ENCODE results near the gene CCDC92B.
"Not testable (repeated sequence)": the region's sequence is repeated elsewhere in the genome, so short reads cannot be mapped to it uniquely, and the experiment has no call there.

CCDC92B gene

GRCh38 chr17:2749058-2749783, at the start of gene CCDC92B:
Gene CCDC92B (minus strand): TSS chr17:2749652. CDS start chr17:2735145, 14,507 bp downstream.
- no peak for DNase-seq

GRCh38 chr17:2798678-2799077, 49.2 kb upstream of the CCDC92B start:
- DNase-seq = no peak

GRCh38 chr17:2798188-2798587, 48.7 kb upstream of the CCDC92B start:
- no peak for DNase-seq

- DNase-seq = no peak
These were observed 48.2 kb upstream of the CCDC92B start for GRCh38 chr17:2797637-2798036.

- DNase-seq = no peak
These were observed 47.8 kb upstream of the CCDC92B start for GRCh38 chr17:2797226-2797625.

- DNase-seq = peak; percentile 63 to 66
These were observed 47.0 kb upstream of the CCDC92B start, which contains the start of gene RAP1GAP2 for GRCh38 chr17:2796164-2797125. Gene RAP1GAP2 (plus strand): TSS chr17:2796438. CDS start chr17:2796528, 90 bp downstream.

GRCh38 chr17:2795441-2796163, 46.1 kb upstream of the CCDC92B start:
- DNase-seq = no peak

DNA sequence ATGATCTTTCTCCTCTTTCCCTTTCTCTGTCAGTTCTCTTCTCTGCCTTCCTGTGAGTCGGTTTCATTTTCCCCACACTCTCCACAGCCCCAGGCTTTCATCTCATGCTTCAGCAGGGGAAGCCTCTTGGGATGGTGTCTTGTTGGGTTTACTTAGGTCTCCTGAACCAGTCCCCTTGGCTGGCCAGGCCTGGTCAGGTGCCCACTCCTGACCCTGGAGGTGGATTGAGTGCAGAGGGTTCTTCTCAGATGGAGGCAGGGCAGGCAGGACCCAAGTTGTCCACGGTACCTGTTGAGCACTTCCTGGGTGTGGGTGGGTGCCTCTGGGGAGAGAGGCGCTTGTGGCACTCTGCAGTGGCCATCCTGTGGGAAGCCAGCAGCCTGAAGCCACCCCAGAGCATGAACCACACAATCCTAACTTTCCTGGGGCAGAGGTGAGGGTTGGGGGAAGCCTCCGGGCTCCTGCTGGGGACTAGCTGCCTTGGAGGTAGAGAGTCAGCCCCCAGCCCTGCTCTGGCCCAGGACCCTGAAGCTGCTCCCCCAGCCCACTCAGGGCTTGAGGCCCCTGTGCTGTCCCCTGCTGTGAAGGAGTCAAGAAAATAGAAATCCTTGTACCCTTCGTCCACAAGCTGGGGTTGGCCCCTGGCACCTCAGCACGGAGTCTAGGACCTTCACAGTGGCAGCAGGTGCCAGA, 44.8 kb upstream of the CCDC92B start:
- DNase-seq = peak in 1 of 2 donors; percentile 29

GRCh38 chr17:2792366-2793169, 43.1 kb upstream of the CCDC92B start:
- DNase-seq = peak; percentile 62 to 65

GRCh38 chr17:2789700-2790099, 40.2 kb upstream of the CCDC92B start:
- DNase-seq = no peak

DNA sequence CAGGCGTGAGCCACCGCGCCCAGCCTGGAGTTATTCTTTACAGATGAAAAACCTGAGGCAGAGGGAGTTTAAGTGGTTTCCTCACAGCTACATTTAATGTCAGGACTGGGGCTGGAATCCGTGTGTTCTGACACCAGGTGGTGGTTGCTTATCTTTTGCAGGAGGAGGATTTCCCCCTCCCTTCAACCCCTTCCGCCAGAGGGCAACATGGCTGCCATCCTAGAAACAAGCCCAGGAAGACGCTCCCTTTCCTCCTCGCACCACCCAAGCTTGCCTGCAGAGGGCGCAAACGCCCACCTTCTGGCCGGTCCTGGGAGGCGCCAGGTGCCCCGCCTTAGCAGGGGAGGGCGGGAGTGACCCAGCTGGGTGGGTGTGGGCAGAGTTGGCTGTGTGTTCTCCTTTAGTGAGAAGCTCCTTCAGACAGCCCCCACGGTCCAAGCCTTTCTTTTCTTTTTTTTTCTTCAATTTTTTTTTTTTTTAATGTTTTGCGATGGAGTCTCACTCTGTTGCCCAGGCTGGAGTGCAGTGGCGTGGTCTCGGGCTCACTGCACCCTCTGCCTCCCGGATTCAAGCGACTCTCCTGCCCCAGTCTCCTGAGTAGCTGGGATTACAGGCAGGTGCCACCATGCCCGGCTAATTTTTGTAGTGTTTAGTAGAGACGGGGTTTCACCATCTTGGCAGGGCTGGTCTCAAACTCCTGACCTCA, 36.9 kb upstream of the CCDC92B start:
- peak; percentile 92 to 95 for DNase-seq

- DNase-seq = not testable (repeated sequence)
These were observed 35.9 kb upstream of the CCDC92B start for GRCh38 chr17:2785376-2785775.

- DNase-seq = no peak
These were observed 35.4 kb upstream of the CCDC92B start for GRCh38 chr17:2784864-2785263.

DNA sequence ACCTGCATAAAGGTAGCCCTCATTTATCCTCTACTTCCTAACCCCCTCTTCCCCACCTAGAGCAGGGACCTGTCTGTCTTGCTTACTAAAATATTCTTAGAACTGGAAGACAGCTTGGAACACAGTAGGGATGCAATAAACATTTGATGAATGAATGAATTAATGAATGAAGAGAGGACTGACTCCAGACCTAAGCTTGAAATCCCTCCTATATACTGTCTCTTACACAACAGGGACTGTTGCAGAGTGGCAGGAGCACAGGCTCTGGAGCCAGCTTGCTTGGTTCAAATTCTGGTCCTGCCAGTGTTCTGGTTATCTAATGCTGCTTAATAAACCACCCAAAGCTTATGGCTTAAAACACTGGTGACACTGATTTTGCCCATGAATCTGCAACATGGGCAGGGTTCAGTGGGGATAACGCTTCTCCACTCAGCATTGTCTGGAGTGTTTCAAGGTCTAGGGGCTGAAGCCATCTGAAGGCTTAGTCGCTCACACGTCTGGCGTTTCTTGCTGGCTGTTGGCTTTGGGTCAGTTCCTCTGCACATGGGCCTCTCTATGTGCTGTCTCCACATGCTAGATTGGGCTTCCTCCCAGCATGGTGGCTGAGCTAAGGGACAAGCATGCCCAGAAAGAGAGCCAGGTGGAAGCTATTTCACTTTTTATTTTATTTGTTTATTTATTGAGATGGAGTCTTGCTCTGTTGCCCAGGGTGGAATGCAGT, 34.0 kb upstream of the CCDC92B start:
- no peak for DNase-seq

GRCh38 chr17:2782055-2782454, 32.6 kb upstream of the CCDC92B start:
- DNase-seq = no peak

- not testable (repeated sequence) for DNase-seq
These were observed 32.1 kb upstream of the CCDC92B start for GRCh38 chr17:2781598-2781997.

DNA sequence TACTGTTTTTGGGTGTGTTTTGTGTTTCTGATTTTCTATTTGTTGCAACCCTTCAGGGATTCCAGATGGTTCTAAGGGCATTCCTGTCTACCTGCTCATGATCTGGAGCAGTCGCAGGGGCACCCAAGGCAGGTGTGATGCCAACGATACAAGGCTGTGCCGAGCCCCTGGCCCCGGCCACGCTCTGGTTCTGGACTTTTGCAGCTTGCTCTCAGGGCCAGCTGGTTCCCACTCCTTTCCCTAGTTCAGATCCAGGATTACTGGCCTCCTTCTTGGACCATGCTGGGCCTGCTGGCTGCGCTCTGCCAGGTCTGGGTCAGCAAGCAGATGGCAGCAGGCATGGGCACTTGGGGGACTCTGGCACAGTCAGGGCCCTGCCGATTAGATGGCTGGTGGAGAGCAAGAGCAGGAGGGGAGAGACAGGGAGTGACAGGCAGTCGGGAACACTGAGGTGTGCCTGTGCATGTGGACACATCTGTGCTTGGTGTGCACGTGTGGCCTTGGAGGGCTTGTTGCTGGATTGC, 31.5 kb upstream of the CCDC92B start:
- DNase-seq = no peak

GRCh38 chr17:2780256-2780655, 30.8 kb upstream of the CCDC92B start:
- no peak for DNase-seq

DNA sequence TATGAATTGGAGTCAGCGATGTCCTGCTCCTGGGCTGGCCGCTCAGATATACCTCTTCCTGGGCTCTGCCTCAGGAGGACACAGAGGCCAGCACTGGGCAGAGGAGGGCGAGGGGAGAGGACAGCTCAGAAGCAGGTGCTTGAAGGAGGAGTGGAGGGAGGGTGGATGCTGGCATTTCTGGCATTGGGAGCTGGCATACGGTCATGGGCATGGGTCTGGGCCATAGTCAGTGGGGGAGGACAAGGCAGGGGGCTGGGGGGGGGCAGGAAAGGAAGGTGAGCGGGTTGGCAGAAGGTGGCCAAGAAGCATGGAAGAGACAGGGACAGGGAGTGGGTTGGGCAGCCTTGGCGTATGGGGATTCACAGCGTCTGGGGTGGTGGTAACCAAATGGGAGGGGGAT, 30.1 kb upstream of the CCDC92B start:
- DNase-seq = no peak

- DNase-seq = no peak
These were observed 29.0 kb upstream of the CCDC92B start for GRCh38 chr17:2778489-2778888.
